Naive thymus-derived CD8-positive, alpha-beta T cell (primary cell): ENCODE results near the gene TUBGCP2. TPM values are rescaled to one million over a fixed set of nuclear protein-coding genes. Genes with fewer than 3 reads are reported as not detected.

Source experiments
- ATAC-seq, 2 donors: fragments of 150-1000 bp; cut with Tn5 transposase in 1 of 2; sonication (Bioruptor Pico), chemical (Tn5 transposase) in 1 of 2; 1 replicate in 1 of 2; 2 replicates in 1 of 2; pipeline ENCODE4 v1.10.0; 2021; ENCODE audit warnings: mild to moderate bottlenecking in 2 of 2, moderate library complexity in 2 of 2
- POLR2A ChIA-PET: fragments of 350-600 bp; sonication (Branson Sonifier 250); formaldehyde crosslinking; loops from one replicate; lab custom pipeline; 2021; ENCODE audit warnings: antibody characterized with exemption; lab: Charles Lee
- DNase-seq, 10 donors: peaks; one replicate each; pipeline versions ENCODE4 v3.0.0 to v3.0.0-alpha.2; 2020 to 2022
- H3K27ac Mint-ChIP-seq, 10 donors: one replicate each; pipeline ENCODE4 v1.8.0; 2020 to 2022; ENCODE audit warnings: mild to moderate bottlenecking in 10 of 10, mixed read lengths in 10 of 10, moderate library complexity in 4 of 10, inconsistent platforms in 1 of 10
- H3K27me3 Mint-ChIP-seq, 5 donors: one replicate each; pipeline ENCODE4 v1.8.0; 2021 to 2022; ENCODE audit warnings: mixed read lengths in 5 of 5
- H3K36me3 Mint-ChIP-seq, 3 donors: one replicate each; pipeline ENCODE4 v1.8.0; 2020 to 2022; ENCODE audit warnings: mixed read lengths in 3 of 3, mild to moderate bottlenecking in 2 of 3, inconsistent platforms in 1 of 3
- H3K4me1 Mint-ChIP-seq, 4 donors: one replicate each; pipeline ENCODE4 v1.8.0; 2021 to 2022; ENCODE audit warnings: mixed read lengths in 4 of 4
- H3K4me3 Mint-ChIP-seq, 10 donors: one replicate each; pipeline ENCODE4 v1.8.0; 2020 to 2022; ENCODE audit warnings: mild to moderate bottlenecking in 10 of 10, mixed read lengths in 10 of 10, moderate library complexity in 6 of 10, inconsistent platforms in 1 of 10
- H3K9me3 Mint-ChIP-seq, 9 donors: one replicate each; pipeline ENCODE4 v1.8.0; 2020 to 2022; ENCODE audit warnings: mixed read lengths in 9 of 9, mild to moderate bottlenecking in 3 of 9, inconsistent platforms in 1 of 9, moderate library complexity in 1 of 9
- polyA plus RNA-seq, 3 donors: library from polyadenylated mRNA; unstranded; fragments of 300-500 nt; fragmentation: Illumina TruSeq; gene quantifications; one replicate each; pipeline ENCODE4 v1.2.3, GENCODE V29; 2021
- total RNA-seq, 8 experiments: library from RNA in 2 of 8; stranded (reverse) in 2 of 8; gene quantifications; one replicate each; pipeline ENCODE4 v1.2.3 and lab custom pipeline; 2021 to 2026

TUBGCP2 gene
- total and polyA plus RNA-seq, 5 experiments from 2014 or later: 24.7 to 72.9 (median 35.6) TPM

DNA sequence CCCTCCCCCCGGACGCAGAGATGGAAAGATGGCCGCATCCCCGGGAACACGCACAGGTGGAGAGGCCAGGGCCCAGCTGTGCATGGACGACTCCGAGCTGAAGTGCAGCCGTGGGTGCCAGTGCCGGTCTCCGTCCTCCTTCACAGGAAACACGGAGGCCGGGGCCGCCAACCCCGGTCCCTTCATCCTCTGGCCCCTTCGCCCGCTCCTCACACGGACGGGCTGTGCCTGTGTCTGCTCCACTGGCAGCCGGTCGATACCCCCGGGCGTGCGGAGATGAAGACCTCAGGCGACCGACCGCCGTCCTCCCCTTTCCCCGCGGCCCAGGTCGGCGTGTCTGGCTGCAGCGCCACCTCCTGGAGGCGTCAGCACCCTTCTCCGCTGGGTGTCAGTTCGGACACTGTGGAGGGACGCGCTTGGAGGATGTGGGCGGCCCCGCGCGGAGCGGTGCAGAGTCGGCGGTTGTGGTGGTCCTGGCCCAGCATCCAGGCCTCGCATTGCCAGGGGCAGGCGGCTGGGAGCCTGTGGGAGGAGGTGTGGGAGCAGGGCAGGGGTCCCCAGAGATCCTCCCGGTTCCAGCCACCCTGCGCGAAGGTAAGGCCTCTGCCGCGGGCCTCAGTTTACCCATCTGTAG lies 9.9 kb upstream of the TUBGCP2 start:
- H3K4me3 Mint-ChIP-seq: peak overlapping the region; percentile 36 to 77 (median 72)
- no peaks in the 10 kb centered on the region for H3K36me3 Mint-ChIP-seq
- peaks cover 8 to 19% (median 13%) of the 10 kb centered on the region in 4 donors for H3K4me1 Mint-ChIP-seq
- DNase-seq: peak; percentile 36 to 78 (median 60)
- peak; percentile 89 to 93 for ATAC-seq
- peak overlapping the region in 2 of 10 donors; percentile 16 to 43 for H3K27ac Mint-ChIP-seq
- POLR2A ChIA-PET: no interaction called here
- H3K27me3 Mint-ChIP-seq: peaks cover 5 to 20% (median 10%) of the 10 kb centered on the region in 5 donors
- H3K9me3 Mint-ChIP-seq: peaks cover 0 to 3% (median 0%) of the 10 kb centered on the region in 9 donors

DNA sequence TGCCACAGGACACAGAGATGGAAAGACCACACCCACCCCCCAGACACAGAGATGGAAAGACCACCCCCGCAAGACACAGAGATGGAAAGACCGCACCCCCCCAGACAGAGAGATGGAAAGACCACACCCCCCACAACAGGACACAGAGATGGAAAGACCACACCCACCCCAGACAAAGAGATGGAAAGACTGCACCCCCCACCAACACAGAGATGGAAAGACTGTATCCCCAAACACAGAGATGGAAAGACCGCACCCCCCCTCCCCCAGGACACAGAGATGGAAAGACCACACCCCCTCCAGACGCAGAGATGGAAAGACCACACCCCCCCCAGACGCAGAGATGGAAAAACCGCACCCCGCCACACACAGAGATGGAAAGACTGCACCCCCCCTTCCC lies 8.1 kb upstream of the TUBGCP2 start:
- ATAC-seq (no peak), DNase-seq (peak in 1 of 10 donors; percentile 59)
- Mint-ChIP-seq H3K27ac (no peak overlapping the region), H3K27me3 (peaks cover 5 to 20% (median 10%) of the 10 kb centered on the region in 5 donors), H3K36me3 (peaks cover 0 to 14% (median 4%) of the 10 kb centered on the region in 3 donors), H3K4me3 (no peak overlapping the region), H3K9me3 (peaks cover 0 to 3% (median 0%) of the 10 kb centered on the region in 9 donors), H3K4me1 (peaks cover 8 to 19% (median 13%) of the 10 kb centered on the region in 4 donors)
- POLR2A ChIA-PET: no interaction called here

DNA sequence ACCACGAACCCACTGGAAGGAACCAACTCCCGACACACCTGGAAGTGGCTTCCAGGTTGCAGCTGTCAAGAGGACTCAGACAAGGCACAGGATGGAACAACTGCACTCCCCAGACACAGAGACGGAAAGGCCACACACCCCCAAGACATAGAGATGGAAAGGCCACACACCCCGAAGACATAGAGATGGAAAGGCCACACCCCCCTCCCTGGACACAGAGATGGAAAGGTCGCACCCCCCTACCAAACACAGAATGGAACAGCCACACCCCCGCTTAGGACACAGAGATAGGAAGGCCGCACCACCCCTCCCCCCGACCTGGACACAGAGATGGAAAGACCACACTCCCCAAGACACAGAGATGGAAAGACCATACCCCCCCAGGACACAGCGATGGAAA lies 7.6 kb upstream of the TUBGCP2 start:
- Mint-ChIP-seq H3K9me3 (peaks cover 0 to 3% (median 0%) of the 10 kb centered on the region in 9 donors), H3K4me3 (peak overlapping the region in 2 of 10 donors; percentile 14 to 26), H3K36me3 (peaks cover 0 to 19% (median 4%) of the 10 kb centered on the region in 3 donors), H3K27me3 (peaks cover 5 to 20% (median 10%) of the 10 kb centered on the region in 5 donors), H3K4me1 (peaks cover 8 to 19% (median 13%) of the 10 kb centered on the region in 4 donors), H3K27ac (peak overlapping the region in 2 of 10 donors; percentile 21 to 31)
- no peak for ATAC-seq
- POLR2A ChIA-PET: no interaction called here
- DNase-seq: no peak

DNA sequence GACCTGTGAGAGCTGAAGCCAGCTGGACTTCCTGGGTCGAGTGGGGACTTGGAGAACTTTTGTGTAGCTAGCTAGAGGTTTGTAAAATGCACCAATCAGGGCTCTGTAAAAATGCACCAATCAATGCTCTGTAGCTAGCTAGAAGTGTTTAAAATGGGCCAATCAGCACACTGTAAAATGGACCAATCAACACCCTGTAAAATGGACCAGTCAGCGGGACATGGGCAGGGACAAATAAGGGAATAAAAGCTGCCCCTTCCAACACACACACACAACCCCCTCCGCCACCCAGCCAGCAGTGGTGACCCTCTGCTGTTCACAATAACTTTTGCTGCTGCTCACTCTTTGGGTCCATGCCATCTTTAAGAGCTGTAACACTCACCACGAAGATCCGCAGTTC lies 7.2 kb upstream of the TUBGCP2 start:
- H3K4me3 Mint-ChIP-seq: peak overlapping the region in 2 of 10 donors; percentile 14 to 26
- peaks cover 5 to 20% (median 10%) of the 10 kb centered on the region in 5 donors for H3K27me3 Mint-ChIP-seq

DNA sequence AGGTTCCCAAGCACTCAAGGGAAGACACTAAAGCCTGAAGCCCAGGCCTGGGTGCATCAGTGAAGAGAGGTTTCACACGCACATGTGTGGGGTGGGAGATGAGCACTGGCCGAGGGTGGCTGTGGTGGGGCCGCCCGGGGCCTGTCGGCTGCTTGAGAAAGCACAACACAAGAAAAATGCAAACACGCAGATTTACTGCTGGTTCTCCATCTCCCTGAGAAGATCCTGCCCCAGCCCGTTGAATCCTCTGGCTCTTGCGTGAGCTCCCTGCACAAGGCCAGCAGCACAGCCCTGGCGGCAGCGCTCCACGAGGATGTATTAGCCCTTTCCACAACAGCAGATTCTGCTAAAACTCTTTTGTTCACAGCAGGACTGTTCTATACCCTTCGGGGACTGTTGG lies 6.2 kb upstream of the TUBGCP2 start:
- Mint-ChIP-seq H3K9me3 (no peaks in the 10 kb centered on the region), H3K4me1 (peaks cover 8 to 19% (median 13%) of the 10 kb centered on the region in 4 donors), H3K36me3 (peaks cover 0 to 29% (median 4%) of the 10 kb centered on the region in 3 donors), H3K27me3 (peaks cover 5 to 12% (median 7%) of the 10 kb centered on the region in 5 donors), H3K4me3 (no peak overlapping the region), H3K27ac (peak overlapping the region in 1 of 10 donors; percentile 83)
- POLR2A ChIA-PET: no interaction called here
- ATAC-seq (no peak), DNase-seq (peak in 1 of 10 donors; percentile 28)

More for the DNA sequence above, 7.2 kb upstream of the TUBGCP2 start:
- H3K4me1 Mint-ChIP-seq: peaks cover 8 to 19% (median 13%) of the 10 kb centered on the region in 4 donors
- ATAC-seq (no peak), DNase-seq (peak in 1 of 10 donors; percentile 40)
- POLR2A ChIA-PET: no interaction called here
- H3K36me3 Mint-ChIP-seq: peaks cover 0 to 22% (median 4%) of the 10 kb centered on the region in 3 donors
- peaks cover 0 to 3% (median 0%) of the 10 kb centered on the region in 9 donors for H3K9me3 Mint-ChIP-seq
- peak overlapping the region in 2 of 10 donors; percentile 21 to 31 for H3K27ac Mint-ChIP-seq

DNA sequence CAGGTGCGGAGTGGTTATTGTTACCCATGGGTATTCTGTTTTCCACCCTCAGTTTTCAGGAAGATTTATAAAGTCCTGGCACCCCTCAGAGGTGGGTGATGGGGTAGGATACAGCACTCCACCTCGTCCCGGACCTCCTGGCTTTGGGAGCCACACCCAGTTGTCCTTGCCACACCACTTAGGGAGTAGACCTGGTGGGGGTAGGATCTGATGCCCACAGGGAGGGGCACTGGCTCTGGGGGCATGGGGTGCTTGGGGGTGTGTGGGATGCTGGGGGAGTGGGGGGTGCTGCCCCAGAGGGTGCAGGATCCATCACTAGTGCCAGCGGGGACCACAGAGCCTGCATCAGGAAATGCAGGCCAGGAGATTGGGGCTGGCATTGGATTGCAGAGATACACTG lies 4.5 kb upstream of the TUBGCP2 start:
- ATAC-seq (no peak), DNase-seq (peak in 1 of 10 donors; percentile 43)
- H3K4me3 Mint-ChIP-seq: no peak overlapping the region
- H3K4me1 Mint-ChIP-seq: peaks cover 6 to 12% (median 9%) of the 10 kb centered on the region in 4 donors
- peaks cover 0 to 1% (median 0%) of the 10 kb centered on the region in 9 donors for H3K9me3 Mint-ChIP-seq
- no peak overlapping the region for H3K27ac Mint-ChIP-seq
- peaks cover 0 to 2% (median 0%) of the 10 kb centered on the region in 5 donors for H3K27me3 Mint-ChIP-seq
- POLR2A ChIA-PET: no interaction called here
- H3K36me3 Mint-ChIP-seq: peaks cover 0 to 32% (median 5%) of the 10 kb centered on the region in 3 donors

DNA sequence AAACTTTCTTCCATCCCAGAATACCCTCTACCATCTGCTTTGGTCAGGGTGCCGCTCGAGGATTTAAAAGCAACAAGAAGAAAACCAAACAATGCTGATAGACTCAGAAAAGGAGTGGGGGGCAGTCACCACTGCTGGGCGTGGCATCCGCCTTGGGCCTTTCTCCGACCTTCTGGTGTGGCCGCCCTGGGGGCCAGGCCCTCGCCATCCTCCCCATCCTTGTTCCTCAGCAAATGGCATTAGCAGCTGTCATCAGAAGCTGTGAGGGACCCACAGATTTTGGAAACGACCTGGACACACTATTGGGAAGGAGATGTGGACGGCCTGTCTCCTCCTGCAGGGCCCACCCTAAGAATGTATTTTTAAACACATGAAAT lies 4.1 kb upstream of the TUBGCP2 start:
- H3K4me3 Mint-ChIP-seq: no peak overlapping the region
- peaks cover 0 to 5% (median 0%) of the 10 kb centered on the region in 9 donors for H3K9me3 Mint-ChIP-seq
- ATAC-seq (no peak), DNase-seq (peak in 1 of 10 donors; percentile 45)
- H3K27ac Mint-ChIP-seq: no peak overlapping the region
- peaks cover 0 to 5% (median 0%) of the 10 kb centered on the region in 5 donors for H3K27me3 Mint-ChIP-seq
- peaks cover 0 to 35% (median 7%) of the 10 kb centered on the region in 3 donors for H3K36me3 Mint-ChIP-seq
- POLR2A ChIA-PET: no interaction called here
- peaks cover 10 to 16% (median 13%) of the 10 kb centered on the region in 4 donors for H3K4me1 Mint-ChIP-seq

DNA sequence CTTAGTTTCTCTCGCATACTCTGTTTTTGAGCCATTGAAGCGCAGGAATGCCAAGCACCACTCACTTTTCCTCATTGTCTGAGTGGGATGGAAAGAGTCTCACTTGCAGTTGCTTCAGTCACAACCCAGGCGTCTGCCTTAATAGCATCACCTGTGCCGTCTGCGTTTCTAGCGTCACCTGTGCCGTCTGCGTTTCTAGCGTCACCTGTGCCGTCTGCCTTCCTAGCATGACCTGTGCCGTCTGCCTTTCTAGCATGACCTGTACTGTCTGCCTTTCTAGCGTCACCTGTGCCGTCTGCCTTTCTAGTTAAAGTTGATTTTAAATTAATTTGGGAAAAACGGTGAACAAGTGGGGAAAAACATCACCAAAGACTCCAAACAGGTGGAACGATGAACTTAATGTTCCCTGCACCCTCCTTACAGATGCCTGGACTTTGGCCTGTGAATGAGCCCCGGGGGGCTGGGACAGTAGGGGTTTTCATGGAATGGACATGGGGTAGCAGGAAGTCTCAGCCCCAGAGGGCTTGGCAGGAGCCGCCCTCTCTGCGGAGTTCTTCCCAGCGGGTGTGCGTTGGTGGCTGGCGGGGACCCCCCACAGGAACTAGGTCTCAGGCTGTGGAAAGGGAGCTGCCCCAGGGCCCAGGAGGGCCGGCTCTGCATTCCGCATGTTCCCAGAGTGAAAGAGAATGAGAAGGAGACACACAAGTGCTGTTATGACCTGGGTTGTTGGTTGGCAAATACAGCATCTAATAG lies 3.5 kb upstream of the TUBGCP2 start:
- peaks cover 0 to 35% (median 7%) of the 10 kb centered on the region in 3 donors for H3K36me3 Mint-ChIP-seq
- no peak overlapping the region for H3K4me3 Mint-ChIP-seq
- POLR2A ChIA-PET: no interaction called here
- peak overlapping the region in 1 of 10 donors; percentile 66 for H3K27ac Mint-ChIP-seq
- peak in 1 of 10 donors; percentile 54 for DNase-seq
- H3K4me1 Mint-ChIP-seq: peaks cover 13 to 21% (median 17%) of the 10 kb centered on the region in 4 donors
- H3K27me3 Mint-ChIP-seq: peaks cover 0 to 5% (median 0%) of the 10 kb centered on the region in 5 donors
- ATAC-seq: no peak
- H3K9me3 Mint-ChIP-seq: peaks cover 0 to 5% (median 0%) of the 10 kb centered on the region in 9 donors

DNA sequence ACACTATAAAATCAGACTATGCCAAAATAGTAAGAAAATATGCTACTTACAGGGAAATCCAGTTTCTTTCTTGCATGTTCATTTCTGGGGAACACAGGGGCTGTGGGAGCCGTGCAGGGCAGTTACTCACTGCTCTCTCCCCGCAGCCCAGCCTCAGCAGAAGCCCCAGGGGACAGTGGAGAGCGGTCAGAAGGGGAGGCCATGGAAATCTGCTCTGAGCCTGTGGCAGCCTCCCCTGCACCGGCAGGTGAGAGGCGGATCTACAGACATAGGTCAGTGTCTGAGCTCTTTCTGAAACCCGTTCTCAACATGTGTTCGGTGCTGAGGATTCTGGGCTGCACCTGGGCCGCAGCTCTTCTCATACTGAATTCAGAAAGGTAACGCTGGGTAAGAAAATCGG lies 2.9 kb upstream of the TUBGCP2 start:
- H3K27ac Mint-ChIP-seq: peak overlapping the region in 4 of 10 donors; percentile 4 to 43 (median 39)

DNA sequence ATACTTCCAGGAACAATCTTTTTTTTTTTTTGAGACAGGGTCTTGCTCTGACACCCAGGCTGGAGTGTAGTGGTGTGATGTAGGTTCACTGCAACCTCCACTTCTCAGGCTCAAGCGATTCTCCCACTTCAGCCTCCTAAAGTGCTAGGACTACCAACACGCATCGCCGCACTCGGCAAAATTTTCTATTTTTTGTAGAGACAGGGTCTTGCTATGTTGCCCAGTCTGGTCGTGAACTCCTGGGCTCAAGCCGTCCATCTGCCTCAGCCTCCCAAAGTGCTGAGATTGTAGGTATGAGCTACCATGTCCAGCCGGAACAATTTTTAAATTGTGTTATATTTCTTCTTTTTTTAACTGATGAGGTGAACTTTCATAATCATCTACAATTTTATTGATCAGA lies 2.1 kb upstream of the TUBGCP2 start:
- peak overlapping the region in 6 of 10 donors; percentile 18 to 84 (median 56) for H3K27ac Mint-ChIP-seq
- ATAC-seq (no peak), DNase-seq (peak in 1 of 10 donors; percentile 60)
- peaks cover 0 to 5% (median 0%) of the 10 kb centered on the region in 9 donors for H3K9me3 Mint-ChIP-seq
- POLR2A ChIA-PET: interaction anchor here (1.4 to 1.6 kb wide), 2 partner anchors 14 to 25 kb away, joined by 3 read pairs; no protein-coding TSS in a partner anchor
- H3K4me3 Mint-ChIP-seq: peak overlapping the region in 3 of 10 donors; percentile 26 to 57 (median 47)
- H3K4me1 Mint-ChIP-seq: peaks cover 13 to 33% (median 25%) of the 10 kb centered on the region in 4 donors
- H3K27me3 Mint-ChIP-seq: peaks cover 0 to 5% (median 0%) of the 10 kb centered on the region in 5 donors
- peaks cover 0 to 35% (median 7%) of the 10 kb centered on the region in 3 donors for H3K36me3 Mint-ChIP-seq

More for the DNA sequence above, 2.9 kb upstream of the TUBGCP2 start:
- Mint-ChIP-seq H3K9me3 (peaks cover 0 to 5% (median 0%) of the 10 kb centered on the region in 9 donors), H3K4me3 (no peak overlapping the region), H3K36me3 (peaks cover 0 to 35% (median 7%) of the 10 kb centered on the region in 3 donors), H3K27me3 (peaks cover 0 to 5% (median 0%) of the 10 kb centered on the region in 5 donors), H3K4me1 (peaks cover 13 to 27% (median 23%) of the 10 kb centered on the region in 4 donors)
- no peak for ATAC-seq
- POLR2A ChIA-PET: no interaction called here
- DNase-seq: peak in 1 of 10 donors; percentile 42

DNA sequence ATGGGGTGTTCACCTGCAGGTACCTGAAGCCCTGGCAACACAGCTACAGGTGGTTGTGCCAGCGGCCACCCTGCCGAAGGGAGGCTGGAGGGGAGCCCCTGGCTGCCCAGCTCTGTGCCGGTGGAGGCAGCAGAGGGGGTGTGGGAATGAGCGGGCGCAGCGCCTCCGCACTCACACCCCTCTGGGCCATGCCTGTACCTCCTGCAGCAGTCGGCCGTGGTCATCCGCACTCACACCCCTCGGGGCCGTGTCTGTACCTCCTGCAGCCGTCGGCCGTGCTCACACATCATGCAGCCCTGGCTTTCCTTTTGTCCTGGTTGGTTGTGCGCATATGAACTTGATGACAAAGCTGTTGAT lies 1.7 kb upstream of the TUBGCP2 start:
- Mint-ChIP-seq H3K27me3 (peaks cover 0 to 5% (median 0%) of the 10 kb centered on the region in 5 donors), H3K9me3 (peaks cover 0 to 5% (median 0%) of the 10 kb centered on the region in 9 donors), H3K4me1 (peaks cover 15 to 37% (median 30%) of the 10 kb centered on the region in 4 donors), H3K27ac (peak overlapping the region in 6 of 10 donors; percentile 40 to 84 (median 56)), H3K4me3 (peak overlapping the region in 6 of 10 donors; percentile 47 to 89 (median 70)), H3K36me3 (peaks cover 0 to 37% (median 7%) of the 10 kb centered on the region in 3 donors)
- POLR2A ChIA-PET: interaction anchor here (0.5 to 1.6 kb wide), 3 partner anchors 14 to 47 kb away, joined by 3 to 5 read pairs (median 3); no protein-coding TSS in a partner anchor
- no peak for DNase-seq
- no peak for ATAC-seq
